Kidney (tissue), 14 donors: ENCODE results near the gene ESPNL. TPM values are rescaled to one million over a fixed set of nuclear protein-coding genes. Genes with fewer than 3 reads are reported as not detected.
"Not testable (repeated sequence)": the region's sequence is repeated elsewhere in the genome, so short reads cannot be mapped to it uniquely, and the experiment has no call there.

Source experiments
- DNase-seq, 5 donors: peaks; one replicate each; pipeline ENCODE4 v3.0.0-alpha.2; 2013 to 2020
- FAIRE-seq: peaks from 2 replicates; lab custom pipeline; 2012; peaks lifted over from hg19 to GRCh38; lab: Jason Lieb, UNC
- H3K27ac ChIP-seq, 2 donors: one replicate each; pipeline ENCODE4 v1.7.0; 2013; ENCODE audit warnings: low read depth in 2 of 2, low read length in 2 of 2, inconsistent platforms in 1 of 2
- H3K27me3 ChIP-seq: one replicate; pipeline ENCODE4 v1.7.1; 2013; ENCODE audit warnings: low read length, inconsistent platforms; ENCODE audit not compliant: control insufficient read depth, insufficient read depth
- H3K36me3 ChIP-seq, 3 donors: one replicate each; pipeline versions ENCODE4 v1.7.0 to v1.7.1; 2013; ENCODE audit warnings: low read length in 3 of 3, control low read depth in 1 of 3, inconsistent platforms in 1 of 3; ENCODE audit not compliant: insufficient read depth in 3 of 3, control insufficient read depth in 2 of 3
- H3K4me1 ChIP-seq, 3 donors: one replicate each; pipeline versions ENCODE4 v1.7.0 to v1.7.1; 2013; ENCODE audit warnings: low read length in 3 of 3, inconsistent platforms in 1 of 3, low read depth in 1 of 3; ENCODE audit not compliant: control insufficient read depth in 2 of 3, insufficient read depth in 2 of 3
- H3K4me3 ChIP-seq, 3 donors: one replicate each; pipeline versions ENCODE4 v1.7.0 to v1.8.1; 2013; ENCODE audit warnings: low read length in 3 of 3, control low read depth in 1 of 3, inconsistent platforms in 1 of 3
- H3K9ac ChIP-seq, 3 donors: one replicate each; pipeline versions ENCODE4 v1.7.0 to v1.7.1; 2013; ENCODE audit warnings: low read length in 3 of 3, control low read depth in 1 of 3, inconsistent platforms in 1 of 3
- H3K9me3 ChIP-seq, 3 donors: one replicate each; pipeline versions ENCODE4 v1.7.0 to v1.7.1; 2013; ENCODE audit warnings: low read length in 3 of 3, control low read depth in 1 of 3, inconsistent platforms in 1 of 3; ENCODE audit not compliant: control insufficient read depth in 2 of 3, insufficient read depth in 1 of 3
- intact Hi-C: fragments of 100-400 bp; cut with DNase I; formaldehyde crosslinking; loops from one replicate; pipeline ENCODE4 v1.11.1; 2022
- polyA plus RNA-seq: library from polyadenylated mRNA; stranded (reverse); fragments of 350-450 nt; fragmentation: Illumina TruSeq; extraction: RNeasy Lipid Tissue Mini Kit (QIAGEN cat#74804); gene quantifications from one replicate; pipeline ENCODE4 v1.2.3, GENCODE V29; 2014; ENCODE audit warnings: low read depth, low replicate concordance; ENCODE audit not compliant: insufficient read depth
- total RNA-seq: library from RNA; stranded (reverse); fragmentation: NEBNext Ultra II Directional; extraction: Animal tissue kit (Norgen Biotek cat#: 25700); gene quantifications from one replicate; pipeline ENCODE4 v1.2.1, GENCODE V29; 2021
- TF ChIP-seq, protein P1 (sequence below): IDR thresholded peaks from 3 replicates; pipeline ENCODE4 v1.5.1; 2012; ENCODE audit warnings: mild to moderate bottlenecking, moderate library complexity, borderline replicate concordance; ENCODE audit not compliant: insufficient read depth; ENCODE audit errors: extremely low read depth
- donor health status: control.
- donor health status: control.
- donor health status: control.
- donor health status: control.
- donor health status: control.
- donor health status: DM: yes; HTN: yes; CAD: no.
- donor health status: Normal renal cell carcinoma (clear cell type).

ESPNL gene
- total and polyA plus RNA-seq, 2 donors from 2014 or later, result 0.28 to 2.7 TPM

DNA sequence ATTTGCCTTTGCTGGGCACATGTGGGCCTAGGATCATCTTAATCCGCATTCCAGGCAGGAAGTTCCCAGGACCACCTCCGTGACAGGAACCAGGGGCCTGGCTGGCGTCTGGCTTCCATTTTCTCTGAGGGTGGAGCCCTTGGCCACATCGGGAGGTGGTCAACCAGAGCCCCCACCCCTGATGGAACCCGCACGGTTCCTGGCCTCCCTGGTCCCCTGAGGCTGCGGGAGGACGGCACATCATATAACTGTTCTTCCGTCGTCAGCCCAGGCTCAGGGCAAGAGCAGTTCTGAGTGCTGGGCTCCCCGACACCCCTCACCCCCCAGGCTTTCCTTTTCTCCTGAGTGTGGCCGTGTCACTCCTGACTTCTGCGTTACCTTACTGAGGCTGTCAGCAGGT is 13.5 kb downstream of the ESPNL start:
- intact Hi-C loops, result no loop called here
- no peaks in the 10 kb centered on the region for H3K4me1 ChIP-seq
- H3K27ac ChIP-seq, result no peak overlapping the region
- H3K27me3 ChIP-seq, result no peaks in the 10 kb centered on the region
- TF ChIP-seq, protein P1, sequence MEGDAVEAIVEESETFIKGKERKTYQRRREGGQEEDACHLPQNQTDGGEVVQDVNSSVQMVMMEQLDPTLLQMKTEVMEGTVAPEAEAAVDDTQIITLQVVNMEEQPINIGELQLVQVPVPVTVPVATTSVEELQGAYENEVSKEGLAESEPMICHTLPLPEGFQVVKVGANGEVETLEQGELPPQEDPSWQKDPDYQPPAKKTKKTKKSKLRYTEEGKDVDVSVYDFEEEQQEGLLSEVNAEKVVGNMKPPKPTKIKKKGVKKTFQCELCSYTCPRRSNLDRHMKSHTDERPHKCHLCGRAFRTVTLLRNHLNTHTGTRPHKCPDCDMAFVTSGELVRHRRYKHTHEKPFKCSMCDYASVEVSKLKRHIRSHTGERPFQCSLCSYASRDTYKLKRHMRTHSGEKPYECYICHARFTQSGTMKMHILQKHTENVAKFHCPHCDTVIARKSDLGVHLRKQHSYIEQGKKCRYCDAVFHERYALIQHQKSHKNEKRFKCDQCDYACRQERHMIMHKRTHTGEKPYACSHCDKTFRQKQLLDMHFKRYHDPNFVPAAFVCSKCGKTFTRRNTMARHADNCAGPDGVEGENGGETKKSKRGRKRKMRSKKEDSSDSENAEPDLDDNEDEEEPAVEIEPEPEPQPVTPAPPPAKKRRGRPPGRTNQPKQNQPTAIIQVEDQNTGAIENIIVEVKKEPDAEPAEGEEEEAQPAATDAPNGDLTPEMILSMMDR, result no peak
- H3K9me3 ChIP-seq, result peaks cover 0 to 3% (median 0%) of the 10 kb centered on the region in 3 donors
- DNase-seq (peak in 1 of 5 donors; percentile 31), FAIRE-seq (no peak)
- H3K36me3 ChIP-seq, result no peaks in the 10 kb centered on the region
- H3K9ac ChIP-seq, result no peak overlapping the region
- no peak overlapping the region for H3K4me3 ChIP-seq

DNA sequence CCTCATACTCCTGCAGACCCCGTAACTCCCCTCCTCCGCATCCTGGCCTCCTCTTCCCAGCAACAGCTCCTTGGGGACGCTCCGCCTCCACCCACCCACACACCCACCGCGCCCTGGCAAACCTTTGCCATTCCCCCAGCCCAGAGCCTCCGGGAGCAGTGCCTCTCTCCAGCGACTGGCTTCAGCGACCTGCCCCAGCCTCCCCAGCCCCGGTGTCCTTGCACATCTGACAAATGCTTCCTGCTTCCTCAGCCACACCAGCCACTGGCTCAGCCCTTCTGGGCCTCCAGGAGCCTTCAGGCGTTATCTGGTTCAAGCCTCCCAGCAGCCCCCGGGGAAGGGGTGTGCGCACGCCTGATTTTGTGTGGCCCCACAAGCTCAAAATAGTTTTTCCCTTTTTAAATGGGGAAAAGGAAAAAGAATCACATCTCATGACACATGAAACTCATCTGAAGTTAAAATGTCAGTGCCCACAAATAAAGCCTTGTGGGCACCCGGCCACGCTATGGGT is 14.2 kb downstream of the ESPNL start:
- Histone ChIP-seq H3K4me1 (no peaks in the 10 kb centered on the region), H3K9me3 (peaks cover 0 to 3% (median 0%) of the 10 kb centered on the region in 3 donors), H3K36me3 (no peaks in the 10 kb centered on the region), H3K27ac (no peak overlapping the region), H3K4me3 (no peak overlapping the region), H3K27me3 (no peaks in the 10 kb centered on the region), H3K9ac (no peak overlapping the region)
- FAIRE-seq (no peak), DNase-seq (peak in 2 of 5 donors; percentile 36 to 66)
- TF ChIP-seq, protein P1, result no peak
- intact Hi-C loops, result no loop called here

DNA sequence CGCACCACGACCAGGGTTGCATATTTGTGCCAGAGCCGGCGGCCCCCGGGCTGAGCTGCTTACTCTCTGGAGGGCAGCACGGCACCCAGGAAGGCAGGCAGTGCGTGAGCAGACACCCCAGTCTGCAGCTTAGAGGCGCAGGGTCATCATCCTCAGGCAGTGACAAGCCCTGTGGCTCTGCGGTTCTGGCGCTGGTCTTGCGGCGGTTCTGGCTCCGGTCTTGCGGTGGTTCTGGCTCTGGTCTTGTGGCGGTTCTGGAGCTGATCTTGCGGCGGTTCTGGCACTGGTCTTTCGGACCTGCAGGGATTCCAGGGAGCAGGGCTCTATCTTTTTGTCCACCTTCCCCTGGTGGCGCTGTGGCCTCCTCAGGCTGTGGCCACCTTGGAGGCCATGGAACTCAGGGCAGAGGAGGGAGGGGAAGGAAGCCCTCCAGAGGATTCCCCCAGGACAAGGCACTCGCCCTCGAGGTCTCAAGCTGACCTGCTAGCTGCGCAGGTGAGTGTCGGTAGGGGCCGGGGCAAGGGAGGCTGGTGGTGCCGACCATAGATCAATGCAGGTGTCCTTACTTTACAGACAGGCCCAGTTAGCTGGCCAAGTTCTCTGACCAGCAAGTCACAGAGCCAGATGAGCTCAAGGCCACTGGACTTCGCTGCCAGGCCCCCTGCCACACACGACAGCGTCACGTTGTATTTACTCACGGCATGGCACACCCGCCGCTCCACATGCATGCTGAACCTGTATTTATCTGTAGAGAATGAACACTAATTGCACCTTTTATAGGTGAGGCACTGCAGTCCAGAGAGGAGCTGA is 14.9 kb downstream of the ESPNL start:
- Histone ChIP-seq H3K27ac (no peak overlapping the region), H3K27me3 (no peaks in the 10 kb centered on the region), H3K9ac (no peak overlapping the region), H3K36me3 (no peaks in the 10 kb centered on the region), H3K4me3 (no peak overlapping the region), H3K9me3 (peaks cover 0 to 3% (median 0%) of the 10 kb centered on the region in 3 donors), H3K4me1 (no peaks in the 10 kb centered on the region)
- peak in 2 of 5 donors; percentile 24 to 58 for DNase-seq
- no peak for FAIRE-seq
- TF ChIP-seq, protein P1, result no peak
- intact Hi-C loops, result no loop called here

DNA sequence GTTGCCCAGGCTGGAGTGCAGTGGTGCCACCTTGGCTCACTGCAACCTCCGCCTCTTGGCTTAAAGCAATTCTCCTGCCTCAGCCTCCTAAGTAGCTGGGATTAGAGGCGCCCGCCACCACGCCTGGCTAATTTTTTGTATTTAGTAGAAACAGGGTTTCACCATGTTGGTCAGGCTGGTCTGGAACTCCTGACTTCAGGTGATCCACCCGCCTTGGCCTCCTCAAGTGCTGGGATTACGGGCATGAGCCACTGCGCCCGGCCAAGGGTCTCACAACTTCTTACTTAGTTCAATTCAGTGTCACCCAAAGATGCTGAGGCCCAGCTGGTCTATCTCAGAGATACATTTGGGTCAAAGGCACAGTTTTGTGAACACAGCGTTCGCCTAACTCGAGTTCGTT is 15.6 kb downstream of the ESPNL start:
- H3K27ac ChIP-seq, H3K4me1 ChIP-seq, H3K4me3 ChIP-seq, H3K9me3 ChIP-seq, H3K36me3 ChIP-seq, FAIRE-seq, intact Hi-C loops, H3K9ac ChIP-seq, H3K27me3 ChIP-seq: not testable (repeated sequence)
- peak in 1 of 5 donors; percentile 25 for DNase-seq
